Immature natural killer cell (primary cell): ENCODE data around the gene RAB40A. TPM values are rescaled to one million over a fixed set of nuclear protein-coding genes. Genes with fewer than 3 reads are reported as not detected.
"Not testable (repeated sequence)": the region's sequence is repeated elsewhere in the genome, so short reads cannot be mapped to it uniquely, and the experiment has no call there.

Experiments used
- DNase-seq, 3 donors: peaks; one replicate each; pipeline ENCODE4 v3.0.0; 2022; ENCODE audit warnings: mixed read lengths in 1 of 3
- H3K27ac Mint-ChIP-seq, 6 donors: one replicate each; pipeline ENCODE4 v1.8.0; 2020; ENCODE audit warnings: mixed read lengths in 6 of 6, mild to moderate bottlenecking in 5 of 6, inconsistent platforms in 4 of 6, moderate library complexity in 3 of 6
- H3K27me3 Mint-ChIP-seq, 3 donors: one replicate each; pipeline ENCODE4 v1.8.0; 2020 to 2021; ENCODE audit warnings: low read depth in 3 of 3, mild to moderate bottlenecking in 3 of 3, mixed read lengths in 3 of 3, moderate library complexity in 3 of 3, inconsistent platforms in 1 of 3
- H3K36me3 Mint-ChIP-seq, 3 donors: one replicate each; pipeline ENCODE4 v1.8.0; 2020; ENCODE audit warnings: mixed read lengths in 3 of 3, inconsistent platforms in 2 of 3, mild to moderate bottlenecking in 2 of 3
- H3K4me1 Mint-ChIP-seq, 2 donors: one replicate each; pipeline ENCODE4 v1.8.0; 2020; ENCODE audit warnings: inconsistent platforms in 2 of 2, mild to moderate bottlenecking in 2 of 2, mixed read lengths in 2 of 2, moderate library complexity in 1 of 2
- H3K4me3 Mint-ChIP-seq, 5 donors: one replicate each; pipeline ENCODE4 v1.8.0; 2020; ENCODE audit warnings: mild to moderate bottlenecking in 5 of 5, mixed read lengths in 5 of 5, inconsistent platforms in 3 of 5, moderate library complexity in 3 of 5
- H3K9me3 Mint-ChIP-seq, 6 donors: one replicate each; pipeline ENCODE4 v1.8.0; 2020; ENCODE audit warnings: mild to moderate bottlenecking in 6 of 6, mixed read lengths in 6 of 6, inconsistent platforms in 4 of 6, moderate library complexity in 3 of 6
- polyA plus RNA-seq, 3 donors: library from polyadenylated mRNA; unstranded; fragments of 300-500 nt; fragmentation: Illumina TruSeq; gene quantifications; one replicate each; pipeline ENCODE4 v1.2.3, GENCODE V29; 2021

Gene RAB40A
- polyA plus RNA-seq, 3 donors from 2014 or later: not detected

DNA sequence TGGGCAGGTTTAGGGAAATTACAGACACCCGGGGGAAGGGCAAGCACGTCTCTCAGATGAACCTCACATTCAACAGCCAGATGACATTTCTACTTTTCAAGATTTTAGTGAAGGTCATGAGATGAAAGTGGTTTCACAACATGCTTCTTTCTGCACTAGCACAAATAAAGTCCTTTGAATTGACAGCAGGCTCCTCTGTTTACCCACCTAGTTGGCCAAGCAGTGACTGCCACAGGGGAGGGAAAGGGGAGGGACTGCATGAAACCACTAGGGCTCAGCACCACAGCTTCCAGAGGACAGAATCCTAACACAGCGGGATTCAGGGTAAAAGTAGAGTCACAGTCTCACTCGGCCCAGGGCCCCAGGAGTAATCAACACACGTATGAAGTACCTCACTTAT is 6.2 kb downstream of the RAB40A start:
- H3K9me3 Mint-ChIP-seq: no peaks in the 10 kb centered on the region
- DNase-seq: no peak
- H3K36me3 Mint-ChIP-seq: no peaks in the 10 kb centered on the region
- no peaks in the 10 kb centered on the region for H3K4me1 Mint-ChIP-seq
- peaks cover 0 to 11% (median 1%) of the 10 kb centered on the region in 3 donors for H3K27me3 Mint-ChIP-seq
- H3K27ac Mint-ChIP-seq: no peak overlapping the region
- H3K4me3 Mint-ChIP-seq: no peak overlapping the region

DNA sequence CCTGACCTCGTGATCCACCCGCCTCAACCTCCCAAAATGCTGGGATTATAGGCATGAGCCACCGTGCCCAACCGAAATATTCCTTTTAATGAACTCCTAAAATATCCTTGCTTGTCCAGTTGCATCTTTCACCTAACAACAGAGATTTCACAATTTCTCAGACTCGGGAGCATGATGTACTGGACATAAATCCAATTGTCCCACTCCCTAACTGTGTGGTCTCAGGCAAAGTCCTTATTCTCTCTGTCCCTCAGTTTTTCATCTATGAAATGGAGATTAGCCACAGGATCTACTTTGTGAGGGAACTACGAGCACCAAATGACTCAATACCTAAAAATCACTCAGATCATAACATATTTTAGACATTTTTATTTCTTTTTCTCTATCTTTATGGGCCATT is 9.3 kb downstream of the RAB40A start:
- Mint-ChIP-seq H3K27ac (no peak overlapping the region), H3K9me3 (no peaks in the 10 kb centered on the region), H3K4me1 (no peaks in the 10 kb centered on the region)

DNA sequence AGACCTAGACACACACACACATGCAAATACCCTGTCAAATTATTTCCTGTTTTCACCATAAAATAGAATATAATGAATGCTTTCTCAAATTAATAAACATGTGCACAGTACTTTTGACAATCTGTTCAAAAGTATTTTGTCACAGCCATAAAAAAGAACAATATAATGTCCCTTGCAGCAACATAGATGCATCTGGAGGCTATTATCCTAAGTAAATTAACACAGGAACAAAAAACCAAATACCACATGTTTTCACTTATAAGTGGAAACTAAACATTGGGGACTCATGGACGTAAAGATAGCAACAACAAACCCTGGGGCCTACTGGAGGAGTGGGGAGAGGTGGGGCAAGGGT is 15.5 kb downstream of the RAB40A start:
- Mint-ChIP-seq H3K27ac (no peak overlapping the region), H3K4me3 (no peak overlapping the region), H3K36me3 (no peaks in the 10 kb centered on the region), H3K9me3 (no peaks in the 10 kb centered on the region), H3K4me1 (no peaks in the 10 kb centered on the region), H3K27me3 (peaks cover 0 to 5% (median 3%) of the 10 kb centered on the region in 3 donors)
- no peak for DNase-seq

More for the DNA sequence above, 9.3 kb downstream of the RAB40A start:
- no peak overlapping the region for H3K4me3 Mint-ChIP-seq
- DNase-seq: no peak
- H3K27me3 Mint-ChIP-seq: peaks cover 1 to 11% (median 1%) of the 10 kb centered on the region in 3 donors
- H3K36me3 Mint-ChIP-seq: no peaks in the 10 kb centered on the region

DNA sequence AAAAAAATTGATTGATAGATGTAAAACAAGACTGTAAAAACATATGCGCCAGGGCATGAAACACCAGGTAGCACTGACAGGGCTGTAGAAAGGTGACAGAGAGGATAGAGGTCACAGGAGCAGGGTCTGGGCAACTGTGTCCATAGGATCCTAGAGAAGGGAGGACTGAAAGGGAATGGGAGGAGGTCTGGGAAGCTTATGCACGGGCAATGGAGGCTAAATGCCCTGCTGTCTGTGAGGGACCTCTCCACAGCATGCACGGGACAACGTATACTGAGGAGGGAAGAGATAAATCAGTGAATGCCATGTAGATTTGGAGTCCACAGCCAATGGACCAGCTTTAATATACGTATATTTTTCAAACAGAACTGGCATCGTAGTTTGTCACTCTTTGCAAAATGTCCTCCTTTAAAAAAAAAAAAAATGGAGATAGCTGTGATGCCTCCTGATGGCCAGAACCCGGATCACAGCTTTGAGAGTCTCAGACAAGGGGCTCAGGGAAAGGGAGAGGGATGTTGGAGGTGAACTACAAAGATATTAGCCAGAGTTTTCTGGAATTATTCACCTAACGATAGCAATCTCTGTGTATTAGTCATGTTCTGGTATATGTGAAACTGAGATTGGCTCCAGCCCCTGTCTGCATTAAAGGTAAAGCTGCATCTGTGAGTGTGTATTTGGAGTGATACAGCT is 16.0 kb downstream of the RAB40A start:
- Mint-ChIP-seq H3K27ac (peak overlapping the region in 1 of 6 donors; percentile 5), H3K4me1 (no peaks in the 10 kb centered on the region), H3K36me3 (no peaks in the 10 kb centered on the region), H3K9me3 (no peaks in the 10 kb centered on the region), H3K27me3 (peaks cover 0 to 5% (median 3%) of the 10 kb centered on the region in 3 donors), H3K4me3 (no peak overlapping the region)
- no peak for DNase-seq

DNA sequence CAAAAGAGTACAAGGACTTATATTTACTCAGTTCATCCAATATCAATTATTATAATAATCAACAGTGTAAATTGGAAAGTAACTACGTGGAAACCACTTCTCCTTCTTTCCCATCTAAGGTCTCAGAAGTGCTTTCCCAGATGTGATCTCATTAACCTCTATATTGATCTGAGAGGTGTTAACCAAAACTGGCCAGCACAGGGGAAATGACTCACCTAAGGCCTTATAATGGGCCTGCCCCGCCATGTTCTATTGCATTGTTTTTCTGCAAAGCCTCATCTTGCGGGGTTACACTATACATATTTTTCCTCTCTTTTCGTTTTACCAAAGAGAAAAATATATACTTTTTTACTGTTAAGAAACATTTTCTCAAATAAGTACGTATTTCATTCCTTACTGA is 20.5 kb downstream of the RAB40A start:
- Mint-ChIP-seq H3K36me3 (no peaks in the 10 kb centered on the region), H3K27me3 (peaks cover 1 to 6% (median 5%) of the 10 kb centered on the region in 3 donors), H3K4me3 (no peak overlapping the region), H3K9me3 (no peaks in the 10 kb centered on the region), H3K4me1 (no peaks in the 10 kb centered on the region), H3K27ac (no peak overlapping the region)
- no peak for DNase-seq

DNA sequence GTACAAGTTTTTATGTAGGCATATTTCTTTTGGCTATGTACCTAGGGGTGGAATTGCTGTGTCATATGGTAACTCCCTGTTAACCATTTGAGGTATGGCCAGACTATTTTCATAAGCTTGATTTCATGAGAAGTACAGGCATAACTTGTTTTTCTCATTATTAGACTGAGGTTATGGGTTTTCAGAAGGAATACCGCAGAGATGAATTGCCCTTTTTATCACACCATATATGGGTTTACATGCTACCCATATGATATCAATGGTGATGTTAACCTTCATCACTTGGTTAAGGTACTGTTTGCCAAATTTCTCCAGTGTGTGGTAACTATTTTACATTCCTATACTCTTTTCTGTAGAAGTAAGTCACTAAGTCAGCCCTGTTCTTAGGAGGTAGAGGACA is 23.5 kb downstream of the RAB40A start:
- Mint-ChIP-seq H3K4me3 (no peak overlapping the region), H3K36me3 (no peaks in the 10 kb centered on the region), H3K9me3 (no peaks in the 10 kb centered on the region), H3K4me1 (no peaks in the 10 kb centered on the region), H3K27me3 (peaks cover 0 to 11% (median 5%) of the 10 kb centered on the region in 3 donors), H3K27ac (no peak overlapping the region)
- no peak for DNase-seq

DNA sequence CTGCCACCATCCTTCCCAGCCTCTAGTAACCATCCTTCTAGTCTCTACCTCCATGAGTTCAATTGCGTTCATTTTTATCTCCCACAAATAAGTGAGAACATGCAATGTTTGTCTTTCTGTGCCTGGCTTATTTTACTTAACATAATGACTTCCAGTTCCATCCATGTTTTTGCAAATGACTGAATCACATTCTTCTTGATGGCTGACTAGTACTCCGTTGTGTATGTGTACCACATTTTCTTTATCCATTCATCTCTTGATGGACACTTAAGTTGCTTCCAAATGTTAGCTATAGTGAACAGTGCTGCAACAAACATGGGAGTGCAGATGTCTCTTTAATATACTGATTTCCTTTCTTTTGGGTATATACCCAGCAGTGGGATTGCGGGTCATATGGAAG is 25.7 kb downstream of the RAB40A start:
- not testable (repeated sequence) for H3K36me3 Mint-ChIP-seq, DNase-seq, H3K27ac Mint-ChIP-seq, H3K4me1 Mint-ChIP-seq, H3K9me3 Mint-ChIP-seq, H3K4me3 Mint-ChIP-seq
- peaks cover 0 to 11% (median 5%) of the 10 kb centered on the region in 3 donors for H3K27me3 Mint-ChIP-seq

DNA sequence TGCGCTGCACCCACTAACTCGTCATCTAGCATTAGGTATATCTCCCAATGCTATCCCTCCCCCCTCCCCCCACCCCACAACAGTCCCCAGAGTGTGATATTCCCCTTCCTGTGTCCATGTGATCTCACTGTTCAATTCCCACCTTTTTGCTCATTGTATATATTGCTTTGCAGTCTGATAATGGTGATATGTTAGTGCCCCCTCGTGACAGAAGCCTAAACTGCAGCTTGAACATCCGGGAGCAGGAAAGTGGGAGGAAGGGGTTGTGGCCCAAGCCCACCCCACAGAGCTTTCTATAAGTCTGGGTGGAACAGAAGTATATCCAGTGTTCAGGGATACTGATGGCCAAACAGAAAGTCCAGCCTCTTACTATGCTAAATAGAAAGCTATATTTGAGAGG is 29.6 kb downstream of the RAB40A start:
- not testable (repeated sequence) for H3K27me3 Mint-ChIP-seq, H3K36me3 Mint-ChIP-seq, H3K27ac Mint-ChIP-seq, H3K4me3 Mint-ChIP-seq, H3K9me3 Mint-ChIP-seq, H3K4me1 Mint-ChIP-seq
- DNase-seq: peak in 2 of 3 donors; percentile 6 to 7

DNA sequence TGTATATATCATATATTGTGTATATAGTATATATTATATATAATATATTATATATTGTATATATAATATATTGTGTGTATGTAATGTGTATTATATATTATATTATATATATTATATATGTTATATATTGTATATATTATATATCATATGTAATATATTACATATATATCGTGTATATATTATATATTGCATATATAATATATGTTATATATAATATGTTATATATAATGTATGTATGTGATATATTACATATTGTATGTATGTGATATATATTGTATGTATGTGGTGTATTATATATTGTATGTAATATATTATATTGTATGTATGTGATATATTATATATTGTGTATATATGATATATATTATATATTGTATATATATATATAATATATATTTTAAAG is 30.5 kb downstream of the RAB40A start:
- Mint-ChIP-seq H3K4me1 (no peaks in the 10 kb centered on the region), H3K4me3 (no peak overlapping the region), H3K27ac (no peak overlapping the region), H3K36me3 (no peaks in the 10 kb centered on the region), H3K9me3 (no peaks in the 10 kb centered on the region), H3K27me3 (peaks cover 0 to 5% (median 5%) of the 10 kb centered on the region in 3 donors)
- DNase-seq: no peak

DNA sequence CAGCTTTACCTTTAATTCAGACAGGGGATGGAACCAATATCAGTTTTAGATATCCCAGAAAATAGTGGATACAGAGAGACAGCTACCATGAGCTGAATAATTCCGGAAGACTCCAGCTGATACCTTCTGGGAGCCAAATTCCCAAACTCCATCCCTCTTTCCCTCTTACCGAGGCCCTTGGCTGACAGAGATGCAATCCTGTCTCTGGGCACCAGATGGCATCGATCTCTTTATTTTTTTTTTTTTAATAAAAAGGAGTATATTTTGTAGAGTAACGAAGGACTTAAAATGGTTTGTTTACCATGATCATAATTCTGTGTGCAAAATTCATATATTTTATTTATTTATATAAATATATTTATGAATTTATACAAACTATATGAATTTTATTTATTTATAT is 31.0 kb downstream of the RAB40A start:
- H3K4me3 Mint-ChIP-seq: no peak overlapping the region
- H3K9me3 Mint-ChIP-seq: no peaks in the 10 kb centered on the region
- DNase-seq: no peak
- no peaks in the 10 kb centered on the region for H3K4me1 Mint-ChIP-seq
- H3K36me3 Mint-ChIP-seq: no peaks in the 10 kb centered on the region
- H3K27ac Mint-ChIP-seq: no peak overlapping the region
- peaks cover 0 to 5% (median under 1%) of the 10 kb centered on the region in 3 donors for H3K27me3 Mint-ChIP-seq

DNA sequence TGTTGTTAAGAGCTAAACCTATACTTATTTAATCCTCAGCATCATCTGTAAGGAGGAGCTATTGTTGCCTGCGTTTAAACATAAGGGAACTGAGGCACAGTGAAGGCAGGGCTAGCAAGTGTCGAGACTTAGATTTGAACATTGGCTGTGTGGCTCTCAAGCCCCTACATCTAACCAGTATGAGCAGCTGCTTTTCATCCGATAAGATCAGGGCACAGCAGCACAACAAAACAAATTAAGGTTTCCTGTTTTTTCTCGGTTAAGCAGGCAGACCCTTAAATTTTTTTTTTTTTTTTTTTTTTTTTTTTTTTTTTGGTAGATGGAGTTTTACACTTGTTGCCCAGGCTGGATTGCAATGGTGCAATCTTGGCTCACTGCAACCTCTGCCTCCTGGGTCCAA is 35.6 kb downstream of the RAB40A start:
- H3K4me1 Mint-ChIP-seq: no peaks in the 10 kb centered on the region
- H3K4me3 Mint-ChIP-seq: no peak overlapping the region
- no peaks in the 10 kb centered on the region for H3K9me3 Mint-ChIP-seq
- H3K36me3 Mint-ChIP-seq: no peaks in the 10 kb centered on the region
- H3K27me3 Mint-ChIP-seq: peaks cover 0 to 8% (median 0%) of the 10 kb centered on the region in 3 donors
- no peak overlapping the region for H3K27ac Mint-ChIP-seq
- DNase-seq: no peak

DNA sequence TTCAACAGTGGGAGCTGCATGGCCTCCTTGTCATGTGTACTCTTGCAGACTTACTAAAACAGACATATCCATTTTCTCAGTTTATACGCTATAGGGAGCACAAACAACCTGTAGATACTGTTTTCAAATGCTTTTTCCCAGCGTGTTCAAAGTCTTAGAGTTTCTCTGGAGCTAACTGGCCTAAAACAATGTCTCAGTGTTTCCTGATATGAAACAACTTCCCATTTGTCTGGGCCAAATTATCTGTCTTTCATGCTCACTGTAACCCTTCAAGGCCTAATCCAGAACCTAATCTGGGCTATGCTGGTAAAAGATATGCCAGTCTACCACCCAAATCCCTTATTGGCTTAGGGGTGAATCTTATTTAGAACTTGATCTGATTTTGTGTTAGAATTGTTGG is 38.8 kb downstream of the RAB40A start:
- Mint-ChIP-seq H3K36me3 (no peaks in the 10 kb centered on the region), H3K4me1 (no peaks in the 10 kb centered on the region), H3K27me3 (peaks cover 0 to 8% (median 0%) of the 10 kb centered on the region in 3 donors), H3K9me3 (no peaks in the 10 kb centered on the region), H3K4me3 (no peak overlapping the region), H3K27ac (no peak overlapping the region)
- DNase-seq: no peak

DNA sequence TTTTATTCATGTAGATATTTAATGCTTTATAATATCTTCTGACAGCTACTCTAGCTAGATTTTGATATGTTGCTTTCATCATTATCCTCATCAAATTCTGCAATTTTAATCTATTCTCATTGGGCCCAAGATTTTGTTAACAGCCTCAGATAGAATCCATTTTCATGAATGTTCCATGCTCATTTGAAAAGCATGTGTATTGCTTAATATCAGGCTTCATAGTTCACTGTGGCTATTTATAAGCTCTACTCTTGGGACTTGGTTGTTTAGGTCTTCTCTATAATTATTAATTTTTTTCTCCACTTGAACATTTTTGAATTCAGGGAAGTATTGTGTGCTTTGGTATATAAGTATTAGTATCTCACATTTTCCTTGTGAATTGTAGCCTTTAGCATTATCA is 41.8 kb downstream of the RAB40A start:
- no peaks in the 10 kb centered on the region for H3K9me3 Mint-ChIP-seq
- no peak overlapping the region for H3K4me3 Mint-ChIP-seq
- peaks cover 0 to 8% (median 0%) of the 10 kb centered on the region in 3 donors for H3K27me3 Mint-ChIP-seq
- no peaks in the 10 kb centered on the region for H3K36me3 Mint-ChIP-seq
- no peak overlapping the region for H3K27ac Mint-ChIP-seq
- H3K4me1 Mint-ChIP-seq: no peaks in the 10 kb centered on the region
- no peak for DNase-seq

DNA sequence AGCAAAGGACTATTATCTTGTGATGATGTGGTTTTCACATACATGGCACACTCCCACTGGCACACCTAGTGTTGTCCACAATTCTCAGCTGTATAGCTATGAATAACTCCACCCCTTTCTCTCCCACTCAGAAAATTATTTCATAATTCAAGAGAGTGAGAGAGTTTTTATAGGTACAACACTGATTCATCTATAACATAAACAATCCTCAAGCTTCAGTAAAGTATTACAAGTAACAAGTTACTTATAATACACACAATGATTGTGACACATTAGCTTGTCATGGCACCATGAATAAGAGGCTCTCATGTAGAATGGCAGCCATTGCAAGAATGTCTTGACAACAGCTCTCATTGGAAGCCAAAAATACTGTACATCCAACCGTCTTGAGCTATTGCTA is 43.9 kb downstream of the RAB40A start:
- no peaks in the 10 kb centered on the region for H3K9me3 Mint-ChIP-seq
- no peak overlapping the region for H3K27ac Mint-ChIP-seq
- no peak overlapping the region for H3K4me3 Mint-ChIP-seq
- DNase-seq: no peak
- H3K27me3 Mint-ChIP-seq: peaks cover 0 to 2% (median 0%) of the 10 kb centered on the region in 3 donors
- H3K36me3 Mint-ChIP-seq: no peaks in the 10 kb centered on the region
- H3K4me1 Mint-ChIP-seq: no peaks in the 10 kb centered on the region

DNA sequence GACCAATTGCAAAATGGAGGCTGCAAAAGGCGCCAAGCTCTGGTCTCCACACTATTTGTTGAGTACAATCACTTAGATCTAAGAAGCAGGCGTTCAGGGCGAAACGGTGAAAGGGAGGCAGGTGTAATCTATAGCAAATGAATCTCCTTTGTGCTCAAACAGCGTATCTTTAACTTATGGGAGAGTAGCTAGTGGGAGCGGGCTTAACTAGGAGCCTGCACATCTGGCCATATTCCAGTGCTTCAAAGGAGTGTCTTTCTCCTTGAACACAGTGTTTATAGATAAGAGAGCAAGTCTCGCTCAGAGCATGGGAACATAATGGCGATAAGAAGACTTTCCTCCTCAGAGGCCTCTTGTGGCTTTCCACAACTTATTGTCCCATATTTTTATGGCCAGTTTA is 49.3 kb downstream of the RAB40A start:
- not testable (repeated sequence) for H3K36me3 Mint-ChIP-seq, H3K27me3 Mint-ChIP-seq, H3K9me3 Mint-ChIP-seq, H3K4me1 Mint-ChIP-seq, H3K4me3 Mint-ChIP-seq, DNase-seq, H3K27ac Mint-ChIP-seq
